DMS114 treated with DMSO at 0.1 percent for 48 hours (cell line): ENCODE results near the gene IAPP.
"Not testable (repeated sequence)": the region's sequence is repeated elsewhere in the genome, so short reads cannot be mapped to it uniquely, and the experiment has no call there.

Experiments used
- DNase-seq: peaks from one replicate; lab custom pipeline; 2025; ENCODE audit not compliant: unreplicated experiment; lab: John Stamatoyannopoulos, UW

IAPP gene

GRCh38 chr12:21379218-21379617 is 6.5 kb downstream of the IAPP start:
- no peak for DNase-seq

- not testable (repeated sequence) for DNase-seq
Observed at GRCh38 chr12:21381320-21381719, 8.6 kb downstream of the IAPP start.

DNA sequence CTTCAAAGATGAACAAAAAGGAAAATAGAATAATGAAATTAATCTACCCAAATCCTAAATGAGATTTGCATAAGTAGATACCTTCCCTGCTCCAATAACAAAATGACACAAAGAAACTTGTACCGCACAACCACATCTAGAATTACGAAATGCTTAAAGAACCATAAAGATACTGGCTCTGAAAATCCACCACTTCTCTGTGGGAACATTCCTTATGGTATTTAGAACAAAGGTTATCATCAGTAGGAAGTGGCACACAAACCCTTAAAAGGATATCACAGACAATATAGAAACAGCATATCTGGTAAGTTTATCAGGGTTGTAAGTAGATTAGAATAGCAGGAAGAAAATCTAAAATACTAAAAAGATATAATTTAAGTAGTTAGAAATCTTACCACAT is 11.6 kb downstream of the IAPP start:
- no peak for DNase-seq

- no peak for DNase-seq
Observed at GRCh38 chr12:21387174-21387573, 14.5 kb downstream of the IAPP start.

- no peak for DNase-seq
Observed at GRCh38 chr12:21392384-21392783, 19.7 kb downstream of the IAPP start.

DNA sequence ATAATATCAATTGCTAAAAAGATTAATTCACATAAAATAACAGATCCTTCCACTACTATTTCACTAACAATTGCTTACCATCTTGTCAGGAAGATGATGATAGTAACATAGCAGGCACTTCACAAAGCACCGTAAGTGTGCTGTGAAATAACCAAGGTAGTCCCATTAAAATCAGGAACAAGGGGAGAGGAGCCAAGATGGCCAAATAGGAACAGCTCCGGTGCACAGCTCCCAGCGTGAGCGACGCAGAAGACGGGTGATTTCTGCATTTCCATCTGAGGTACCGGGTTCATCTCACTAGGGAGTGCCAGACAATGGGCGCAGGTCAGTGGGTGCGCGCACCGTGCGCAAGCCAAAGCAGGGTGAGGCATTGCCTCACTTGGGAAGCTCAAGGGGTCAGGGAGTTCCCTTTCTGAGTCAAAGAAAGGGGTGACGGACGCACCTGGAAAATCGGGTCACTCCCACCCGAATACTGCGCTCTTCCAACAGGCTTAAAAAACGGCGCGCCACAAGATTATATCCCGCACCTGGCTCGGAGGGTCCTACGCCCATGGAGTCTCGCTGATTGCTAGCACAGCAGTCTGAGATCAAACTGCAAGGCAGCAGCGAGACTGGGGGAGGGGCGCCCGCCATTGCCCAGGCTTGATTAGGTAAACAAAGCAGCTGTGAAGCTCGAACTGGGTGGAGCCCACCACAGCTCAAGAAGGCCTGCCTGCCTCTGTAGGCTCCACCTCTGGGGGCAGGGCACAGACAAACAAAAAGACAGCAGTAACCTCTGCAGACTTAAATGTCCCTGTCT is 22.3 kb downstream of the IAPP start:
- DNase-seq: not testable (repeated sequence)

- DNase-seq: no peak
Observed at GRCh38 chr12:21413369-21414277, 40.9 kb downstream of the IAPP start.

DNA sequence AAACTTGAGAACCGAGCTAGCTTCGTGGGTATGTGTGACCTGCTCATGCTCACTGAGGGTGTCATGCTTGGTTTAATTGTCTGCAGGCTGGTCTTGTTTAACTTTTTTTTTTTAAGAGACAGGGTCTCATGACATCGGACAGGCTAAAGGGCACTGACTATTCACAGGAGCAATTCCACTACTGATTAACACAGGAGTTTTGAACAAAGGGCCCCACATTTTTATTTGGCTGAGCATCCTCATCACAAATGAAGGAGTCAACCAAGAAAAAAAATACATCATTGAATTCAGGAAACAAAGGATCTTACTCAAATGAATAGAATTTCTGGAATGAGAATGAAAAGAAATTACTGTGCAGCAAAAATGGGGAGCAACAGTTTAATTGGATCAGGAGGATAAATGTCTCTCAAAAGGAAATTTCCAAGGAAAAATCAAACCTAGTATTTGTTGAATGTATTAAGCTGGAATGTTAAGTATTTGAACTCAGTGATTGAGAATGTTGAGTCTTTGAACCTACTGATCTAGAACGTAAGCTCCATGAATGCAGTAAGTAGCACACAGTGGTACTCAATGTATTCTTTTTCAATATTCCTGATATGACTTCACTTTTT is 43.9 kb downstream of the IAPP start:
- no peak for DNase-seq

GRCh38 chr12:21418398-21418797 is 45.7 kb downstream of the IAPP start:
- DNase-seq: not testable (repeated sequence)

DNA sequence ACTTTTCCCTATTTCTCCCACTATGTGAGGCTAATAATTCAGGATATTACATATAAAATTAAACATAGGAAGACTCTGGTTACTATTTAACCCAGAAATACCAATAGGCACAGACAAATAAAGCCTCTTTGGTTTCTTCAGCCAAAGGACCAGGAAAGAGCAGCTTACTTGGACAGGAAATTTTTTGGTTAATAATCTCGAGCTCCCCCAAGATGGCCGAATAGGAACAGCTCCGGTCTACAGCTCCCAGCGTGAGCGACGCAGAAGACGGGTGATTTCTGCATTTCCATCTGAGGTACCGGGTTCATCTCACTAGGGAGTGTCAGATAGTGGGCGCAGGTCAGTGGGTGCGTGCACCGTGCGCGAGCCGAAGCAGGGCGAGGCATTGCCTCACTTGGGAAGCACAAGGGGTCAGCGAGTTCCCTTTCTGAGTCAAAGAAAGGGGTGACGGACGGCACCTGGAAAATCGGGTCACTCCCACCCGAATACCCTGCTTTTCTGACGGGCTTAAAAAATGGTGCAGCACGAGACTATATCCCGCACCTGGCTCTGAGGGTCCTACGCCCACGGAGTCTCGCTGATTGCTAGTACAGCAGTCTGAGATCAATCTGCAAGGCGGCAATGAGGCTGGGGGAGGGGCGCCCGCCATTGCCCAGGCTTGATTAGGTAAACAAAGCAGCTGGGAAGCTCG is 46.5 kb downstream of the IAPP start:
- DNase-seq: not testable (repeated sequence)

- no peak for DNase-seq
Observed at GRCh38 chr12:21428241-21428640, 55.5 kb downstream of the IAPP start.
